ENCODE measurements around the gene LHFPL5.

DNA sequence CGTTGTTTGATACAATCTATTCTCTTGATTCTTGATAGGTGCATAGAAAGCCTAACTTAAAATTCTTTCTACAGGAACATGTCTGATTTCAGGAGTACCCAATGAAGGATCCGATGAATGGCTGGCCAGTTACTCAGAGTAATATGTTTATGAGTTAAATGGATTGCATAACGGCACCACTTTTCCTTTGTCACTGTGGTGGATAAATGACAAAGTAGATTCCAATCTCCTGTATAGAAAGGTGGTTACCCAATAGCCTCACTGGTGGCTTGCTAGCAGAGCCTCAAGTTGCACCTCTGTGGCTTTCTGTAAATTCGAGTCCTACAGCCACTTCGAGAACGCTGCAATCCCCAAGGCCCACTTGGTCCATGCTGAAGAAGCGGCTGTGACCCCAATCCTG lies 28.4 kb downstream of the LHFPL5 start:
- TF ChIP-seq, protein P1, sequence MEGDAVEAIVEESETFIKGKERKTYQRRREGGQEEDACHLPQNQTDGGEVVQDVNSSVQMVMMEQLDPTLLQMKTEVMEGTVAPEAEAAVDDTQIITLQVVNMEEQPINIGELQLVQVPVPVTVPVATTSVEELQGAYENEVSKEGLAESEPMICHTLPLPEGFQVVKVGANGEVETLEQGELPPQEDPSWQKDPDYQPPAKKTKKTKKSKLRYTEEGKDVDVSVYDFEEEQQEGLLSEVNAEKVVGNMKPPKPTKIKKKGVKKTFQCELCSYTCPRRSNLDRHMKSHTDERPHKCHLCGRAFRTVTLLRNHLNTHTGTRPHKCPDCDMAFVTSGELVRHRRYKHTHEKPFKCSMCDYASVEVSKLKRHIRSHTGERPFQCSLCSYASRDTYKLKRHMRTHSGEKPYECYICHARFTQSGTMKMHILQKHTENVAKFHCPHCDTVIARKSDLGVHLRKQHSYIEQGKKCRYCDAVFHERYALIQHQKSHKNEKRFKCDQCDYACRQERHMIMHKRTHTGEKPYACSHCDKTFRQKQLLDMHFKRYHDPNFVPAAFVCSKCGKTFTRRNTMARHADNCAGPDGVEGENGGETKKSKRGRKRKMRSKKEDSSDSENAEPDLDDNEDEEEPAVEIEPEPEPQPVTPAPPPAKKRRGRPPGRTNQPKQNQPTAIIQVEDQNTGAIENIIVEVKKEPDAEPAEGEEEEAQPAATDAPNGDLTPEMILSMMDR (IDR thresholded peaks at IDR 0.05): no peak
- no peak for TF ChIP-seq ZFX (IDR thresholded peaks at IDR 0.05; ENCODE audit: borderline replicate concordance)

All from 22Rv1 (cell line).